HepG2 (cell line): ENCODE data around the gene RTF1. TPM values are rescaled to one million over a fixed set of nuclear protein-coding genes. Genes with fewer than 3 reads are reported as not detected.

Experiments used
- ATF4 ChIP-seq, 2 experiments: fragments of 450-650 bp in 1 of 2; sonication (generic) in 1 of 2; formaldehyde crosslinking; IDR thresholded peaks; 2 replicates each; pipeline versions ENCODE4 v1.5.0 to v1.8.0; 2020 to 2022; ENCODE audit warnings: mild to moderate bottlenecking in 1 of 2, missing genetic modification reagents in 1 of 2
- ATF7 ChIP-seq, 2 experiments: fragments of 450-650 bp in 1 of 2; sonication (generic) in 1 of 2; formaldehyde crosslinking in 1 of 2; IDR thresholded peaks; 2 replicates each; pipeline versions ENCODE4 v1.4.0 to v1.6.1; 2016 to 2020; ENCODE audit warnings: antibody characterized with exemption in 1 of 2, mild to moderate bottlenecking in 1 of 2, missing genetic modification reagents in 1 of 2
- CEBPB ChIP-seq: IDR thresholded peaks from 2 replicates; pipeline ENCODE4 v1.6.1; 2011; ENCODE audit warnings: low read depth, low read length, improper control_type of control experiment, borderline replicate concordance
- ETV5 ChIP-seq: IDR thresholded peaks from 2 replicates; pipeline ENCODE4 v1.6.1; 2018; ENCODE audit warnings: missing biosample characterization, missing genetic modification reagents, inconsistent platforms, borderline replicate concordance
- GABPA ChIP-seq, 2 experiments: IDR thresholded peaks; 2 replicates each; pipeline ENCODE4 v1.6.1; 2011 to 2016; ENCODE audit warnings: low read depth in 2 of 2, low read length in 1 of 2, missing biosample characterization in 1 of 2, missing genetic modification characterization in 1 of 2
- HOXA5 ChIP-seq: sonication (generic); formaldehyde crosslinking; IDR thresholded peaks from 2 replicates; pipeline ENCODE4 v1.4.0; 2020; ENCODE audit warnings: missing genetic modification reagents
- MAFG ChIP-seq: sonication (generic); formaldehyde crosslinking; IDR thresholded peaks from 2 replicates; pipeline ENCODE4 v1.5.1; 2020; ENCODE audit warnings: mild to moderate bottlenecking, missing genetic modification reagents
- MXD3 ChIP-seq: IDR thresholded peaks from 2 replicates; pipeline ENCODE4 v1.6.1; 2016; ENCODE audit warnings: mild to moderate bottlenecking, missing biosample characterization, missing genetic modification reagents
- NCOR1 ChIP-seq: fragments of 200-600 bp; sonication (generic); IDR thresholded peaks from 2 replicates; pipeline ENCODE4 v1.7.0; 2017; ENCODE audit warnings: antibody characterized with exemption, low read length, borderline replicate concordance
- NKX3-1 ChIP-seq: sonication (generic); formaldehyde crosslinking; IDR thresholded peaks from 2 replicates; pipeline ENCODE4 v1.5.0; 2020; ENCODE audit warnings: missing genetic modification reagents
- ONECUT2 ChIP-seq: sonication (generic); formaldehyde crosslinking; IDR thresholded peaks from 2 replicates; pipeline ENCODE4 v1.4.0; 2020; ENCODE audit warnings: missing genetic modification reagents
- RAD51 ChIP-seq: fragments of 450-650 bp; IDR thresholded peaks from 2 replicates; pipeline ENCODE4 v1.6.1; 2016; ENCODE audit warnings: borderline replicate concordance
- TGIF2 ChIP-seq: IDR thresholded peaks from 2 replicates; pipeline ENCODE4 v1.6.1; 2016; ENCODE audit warnings: control low read depth, missing compliant biosample characterization
- TOE1 ChIP-seq: sonication (generic); formaldehyde crosslinking; IDR thresholded peaks from 2 replicates; pipeline ENCODE4 v1.4.0; 2020; ENCODE audit warnings: mild to moderate bottlenecking, missing genetic modification reagents
- YY1 ChIP-seq: IDR thresholded peaks from 2 replicates; pipeline ENCODE4 v1.6.1; 2011; ENCODE audit warnings: low read length, low read depth, moderate library complexity, mild to moderate bottlenecking; ENCODE audit not compliant: insufficient read depth, insufficient replicate concordance
- ZBTB7A ChIP-seq: sonication (generic); formaldehyde crosslinking; IDR thresholded peaks from 2 replicates; pipeline ENCODE4 v1.8.0; 2022; ENCODE audit warnings: mild to moderate bottlenecking, missing genetic modification reagents
- ZGPAT ChIP-seq: IDR thresholded peaks from 2 replicates; pipeline ENCODE4 v1.6.1; 2016; ENCODE audit warnings: mild to moderate bottlenecking
- ZNF225 ChIP-seq: sonication (generic); formaldehyde crosslinking; IDR thresholded peaks from 2 replicates; pipeline ENCODE4 v1.4.0; 2020; ENCODE audit warnings: mild to moderate bottlenecking, missing genetic modification reagents
- ZNF234 ChIP-seq: sonication (generic); formaldehyde crosslinking; conservative IDR thresholded peaks from 2 replicates; pipeline ENCODE4 v1.5.1; 2020; ENCODE audit warnings: mild to moderate bottlenecking, missing genetic modification reagents
- ZNF296 ChIP-seq: sonication (generic); formaldehyde crosslinking; conservative IDR thresholded peaks from 2 replicates; pipeline ENCODE4 v1.5.0; 2020; ENCODE audit warnings: mild to moderate bottlenecking, missing genetic modification reagents
- ZNF501 ChIP-seq: sonication (generic); formaldehyde crosslinking; IDR thresholded peaks from 2 replicates; pipeline ENCODE4 v1.5.1; 2020; ENCODE audit warnings: mild to moderate bottlenecking, moderate library complexity, missing genetic modification reagents
- ZNF503 ChIP-seq: sonication (generic); formaldehyde crosslinking; IDR thresholded peaks from 2 replicates; pipeline ENCODE4 v1.4.0; 2020; ENCODE audit warnings: missing genetic modification reagents
- ZNF580 ChIP-seq: IDR thresholded peaks from 2 replicates; pipeline ENCODE4 v1.6.1; 2016; ENCODE audit warnings: low read depth, borderline replicate concordance
- ZNF720 ChIP-seq: sonication (generic); formaldehyde crosslinking; IDR thresholded peaks from 2 replicates; pipeline ENCODE4 v1.4.0; 2020; ENCODE audit warnings: missing genetic modification reagents
- ZNF766 ChIP-seq: sonication (generic); formaldehyde crosslinking; IDR thresholded peaks from 2 replicates; pipeline ENCODE4 v1.5.0; 2020; ENCODE audit warnings: missing genetic modification reagents, borderline replicate concordance
- polyA plus RNA-seq, 8 experiments: library from polyadenylated mRNA; depleted of rRNA in 3 of 8; stranded (reverse) in 7 of 8; unstranded in 1 of 8; fragments of >200 nt; fragmentation: Illumina TruSeq in 4 of 8; extraction: Trizol in 4 of 8; gene quantifications; 2 replicates each; pipeline versions ENCODE4 v1.2.1 to v1.2.3, GENCODE V29; 2011 to 2016; ENCODE audit warnings: low read depth in 4 of 8, missing spikeins in 1 of 8, mixed read lengths in 1 of 8; ENCODE audit not compliant: insufficient read depth in 1 of 8
- total RNA-seq, 5 experiments: library from RNA; depleted of rRNA; stranded (reverse); fragments of >200 nt; fragmentation: Illumina TruSeq; extraction: Trizol; gene quantifications; 2 replicates each; pipeline ENCODE4 v1.2.3, GENCODE V29; 2016; ENCODE audit warnings: low read depth in 1 of 5

Gene RTF1
- total and polyA plus RNA-seq, 2 of the 13 experiments (the other 11 are each of a cell fraction or from before 2014, with no cell fraction given) = 13.9 to 17.9 TPM

- TF ChIP-seq HOXA5 (CRISPR knock-in tag) = no peak
- no peak for TF ChIP-seq ZNF720
- TF ChIP-seq GABPA (IDR thresholded peaks at IDR 0.05; ENCODE audit: low read depth, low read length) = no peak
- TF ChIP-seq GABPA (CRISPR knock-in tag; IDR thresholded peaks at IDR 0.05; ENCODE audit: low read depth) = no peak
- TF ChIP-seq MAFG = no peak
- TF ChIP-seq NCOR1 = no peak
- peak; percentile 50; the same call in 1 of the 2 replicates for TF ChIP-seq ZGPAT (CRISPR knock-in tag)
- peak; percentile 58 for TF ChIP-seq YY1
- TF ChIP-seq TOE1 (CRISPR knock-in tag) = no peak
- no peak for TF ChIP-seq ZNF501 (CRISPR knock-in tag)
- TF ChIP-seq ETV5 = no peak
- peak; percentile 39; the same call in 1 of the 2 replicates for TF ChIP-seq ZNF580
- TF ChIP-seq ONECUT2 (CRISPR knock-in tag) = no peak
- TF ChIP-seq ZNF296 (CRISPR knock-in tag) = no peak
- TF ChIP-seq ATF7 (IDR thresholded peaks at IDR 0.05) = no peak
- no peak for TF ChIP-seq ATF7 (CRISPR knock-in tag; IDR thresholded peaks at IDR 0.05)
- no peak for TF ChIP-seq CEBPB
- TF ChIP-seq ZNF234 (CRISPR knock-in tag) = no peak
- no peak; the same call in 1 of the 2 replicates for TF ChIP-seq ZNF225 (CRISPR knock-in tag)
- no peak for TF ChIP-seq ZNF766 (CRISPR knock-in tag)
- no peak for TF ChIP-seq TGIF2 (CRISPR knock-in tag)
- no peak for TF ChIP-seq ZBTB7A (CRISPR knock-in tag)
- TF ChIP-seq ZNF503 (CRISPR knock-in tag) = no peak
- TF ChIP-seq RAD51 = no peak
- TF ChIP-seq MXD3 (CRISPR knock-in tag) = peak; percentile 6; the same call in 1 of the 2 replicates
- no peak for TF ChIP-seq NKX3-1 (CRISPR knock-in tag)
- peak in 1 of 2 experiments; percentile 73; a peak in 2 of 4 replicates for TF ChIP-seq ATF4 (CRISPR knock-in tag; IDR thresholded peaks at IDR 0.05)
Measured at GRCh38 chr15:41416742-41417417, at the start of gene RTF1 (continued).
